Stimulated activated CD8-positive, alpha-beta memory T cell treated with anti-CD3 and anti-CD28 coated beads, Interleukin-4, amount 100 ng/mL, for 48 hours (primary cell): ENCODE measurements around the gene CNDP2.
"Not testable (repeated sequence)": the region's sequence is repeated elsewhere in the genome, so short reads cannot be mapped to it uniquely, and the experiment has no call there.

Source experiments
- DNase-seq: peaks from one replicate; pipeline ENCODE4 v3.0.0-alpha.2; 2020

The CNDP2 gene

GRCh38 chr18:74473976-74474640, 22.1 kb upstream of the CNDP2 start:
- no peak for DNase-seq

DNA sequence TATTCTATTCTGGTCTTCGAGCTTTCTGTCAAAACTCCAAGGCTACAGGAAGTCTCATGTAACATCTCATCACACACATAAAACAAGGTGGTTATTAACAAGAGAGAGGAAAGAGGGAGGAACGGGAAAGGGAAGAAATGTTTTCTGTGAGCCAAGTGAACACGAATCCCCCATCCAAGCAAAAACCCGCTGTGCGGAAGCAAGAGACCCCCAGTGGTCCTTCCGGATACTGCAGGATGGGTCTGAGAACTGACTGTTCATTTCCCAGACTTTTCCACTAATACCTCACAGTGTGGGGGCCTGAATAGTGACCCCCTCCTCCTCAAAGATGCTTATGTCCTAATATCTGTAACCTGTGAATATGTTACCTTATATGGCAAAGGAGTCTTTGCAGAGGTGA, 20.0 kb upstream of the CNDP2 start:
- DNase-seq = no peak

DNA sequence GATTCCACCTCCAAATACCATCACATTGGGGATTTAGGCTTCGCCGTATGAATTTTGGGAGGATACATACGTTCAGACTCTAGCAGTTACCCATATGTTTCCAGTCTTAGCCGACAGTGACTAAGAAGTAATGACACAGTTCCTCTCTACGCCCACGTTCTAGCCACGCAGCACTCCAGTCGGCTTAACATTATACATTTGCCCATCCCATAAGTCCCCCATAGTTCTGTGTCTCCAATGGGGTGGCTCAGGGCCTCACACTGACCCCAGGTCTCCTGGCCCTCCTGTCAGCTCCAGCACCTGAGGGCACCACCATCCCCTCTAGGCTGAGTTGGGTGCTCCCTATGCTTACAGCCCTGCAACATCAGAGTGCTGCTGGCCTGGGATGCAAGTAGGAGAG, 18.4 kb upstream of the CNDP2 start:
- DNase-seq = no peak

GRCh38 chr18:74478316-74478715, 17.8 kb upstream of the CNDP2 start:
- no peak for DNase-seq

DNA sequence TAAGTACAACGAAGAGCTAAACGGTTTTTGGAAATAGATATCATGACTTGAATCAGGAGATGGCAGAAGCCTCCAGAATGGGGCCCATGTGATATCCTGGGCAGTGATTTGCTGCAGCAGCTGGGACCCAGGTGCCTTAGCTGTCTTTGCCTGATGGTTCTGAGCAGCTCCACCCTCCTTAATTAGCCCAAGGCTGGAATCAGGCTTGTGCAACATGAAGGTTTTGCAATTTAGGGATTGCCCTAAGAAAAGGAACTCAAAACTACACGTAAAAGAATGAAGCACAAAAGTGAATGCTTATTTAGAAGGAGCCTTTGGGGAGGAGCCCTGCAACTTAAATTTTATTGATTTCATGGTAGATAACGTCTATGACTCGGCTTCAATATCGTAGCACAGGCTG, 17.3 kb upstream of the CNDP2 start:
- DNase-seq = no peak

- no peak for DNase-seq
These were observed 16.5 kb upstream of the CNDP2 start for GRCh38 chr18:74479486-74480148.

- no peak for DNase-seq
These were observed 16.0 kb upstream of the CNDP2 start for GRCh38 chr18:74480149-74480651.

DNA sequence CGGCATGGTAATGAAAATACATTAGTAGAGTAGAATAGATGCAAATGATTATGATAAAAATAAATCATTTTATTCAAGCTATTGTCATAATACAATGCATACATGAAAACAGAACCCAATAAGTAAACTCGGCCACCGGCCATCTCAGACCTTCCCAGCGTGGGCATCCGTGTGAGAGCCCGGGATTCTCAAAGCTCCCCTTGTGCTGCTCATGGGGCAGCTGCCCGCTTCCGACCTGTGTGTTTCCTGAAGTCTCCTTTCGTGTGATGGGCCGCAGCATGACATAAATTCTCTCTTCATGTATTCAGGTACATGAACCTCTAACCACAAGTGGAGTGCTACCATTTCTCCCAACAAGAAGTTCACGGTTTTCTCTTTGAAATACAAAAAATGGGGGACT, 13.5 kb upstream of the CNDP2 start:
- no peak for DNase-seq

- DNase-seq = no peak
These were observed 9.9 kb upstream of the CNDP2 start for GRCh38 chr18:74486119-74486849.

DNA sequence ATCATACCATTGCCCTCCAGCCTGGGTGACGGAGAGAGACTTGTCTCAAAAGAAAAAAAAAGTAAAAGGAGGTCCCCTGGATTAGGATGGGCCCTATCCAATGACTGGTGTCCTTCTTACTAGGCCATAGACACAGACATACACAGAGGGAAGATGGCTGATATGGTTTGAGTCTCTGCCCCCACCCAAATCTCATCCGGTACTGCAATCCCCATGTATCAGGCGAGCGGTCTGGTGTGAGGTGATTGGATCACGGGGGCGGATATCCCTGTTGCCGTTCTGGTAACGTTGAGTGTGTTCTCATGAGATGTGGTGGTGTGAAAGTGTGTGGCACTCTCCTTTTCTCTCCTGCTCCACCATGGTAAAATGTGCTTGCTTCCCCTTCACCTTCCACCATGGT, 7.8 kb upstream of the CNDP2 start:
- DNase-seq = no peak

- DNase-seq = no peak
These were observed 7.3 kb upstream of the CNDP2 start for GRCh38 chr18:74488864-74489263.

DNA sequence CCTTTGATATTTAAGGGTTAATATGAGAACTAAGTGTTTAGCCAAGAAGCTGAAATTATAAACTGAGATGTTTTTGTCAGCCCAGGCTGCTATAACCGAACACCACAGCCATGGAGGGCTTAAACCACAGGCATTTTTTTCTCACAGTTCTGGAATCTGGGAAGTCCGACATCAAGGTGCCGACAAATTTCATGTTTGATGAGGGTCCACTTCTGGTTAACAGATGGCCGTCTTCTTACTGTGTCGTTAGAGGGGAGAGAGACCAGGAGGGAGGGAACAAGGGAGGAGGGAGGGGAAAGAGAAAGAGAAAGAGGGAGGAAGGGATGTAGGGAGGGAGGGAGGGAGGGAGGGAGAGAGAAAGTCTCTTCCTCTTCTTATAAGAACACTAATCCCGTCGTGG, 6.5 kb upstream of the CNDP2 start:
- no peak for DNase-seq

DNA sequence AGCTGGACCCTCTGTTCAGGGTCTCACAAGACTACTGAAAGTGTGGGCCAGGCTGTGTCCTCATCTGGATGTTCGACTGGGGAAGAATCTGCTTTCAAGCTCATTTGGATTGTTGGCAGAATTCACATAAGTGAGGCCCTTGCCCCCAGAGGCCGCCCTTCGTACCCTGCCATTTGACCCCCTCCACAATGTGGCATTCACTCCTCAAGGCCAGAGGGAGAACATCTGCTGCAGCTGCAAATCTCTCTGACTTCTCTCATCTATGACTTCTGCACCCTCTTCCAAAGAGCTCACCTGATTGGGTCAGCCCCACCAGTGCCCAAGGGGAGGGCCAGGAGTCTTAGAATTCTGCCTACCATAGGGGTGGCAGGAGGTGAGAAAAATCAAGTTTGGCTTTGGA, 3.9 kb upstream of the CNDP2 start:
- no peak for DNase-seq

DNA sequence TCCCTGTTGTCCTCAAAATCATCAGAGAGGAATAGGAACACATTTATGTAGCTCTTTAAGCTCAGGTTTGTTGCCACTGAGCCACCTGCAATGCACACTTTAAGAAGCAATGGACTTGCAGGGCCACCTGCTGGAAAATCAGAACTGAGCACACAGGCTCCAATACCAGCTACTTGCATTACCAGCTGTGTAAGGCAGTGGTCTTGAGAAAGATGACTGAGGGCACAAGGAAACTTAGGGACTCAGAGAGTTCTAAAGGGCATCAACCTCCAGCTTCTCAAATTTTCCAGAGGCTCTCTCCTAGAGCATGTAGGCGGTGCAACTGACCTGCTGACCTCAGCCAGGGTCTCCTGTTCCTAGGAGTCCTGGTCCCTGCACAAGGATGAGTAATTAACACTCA, 2.5 kb upstream of the CNDP2 start:
- peak; percentile 38 for DNase-seq

DNA sequence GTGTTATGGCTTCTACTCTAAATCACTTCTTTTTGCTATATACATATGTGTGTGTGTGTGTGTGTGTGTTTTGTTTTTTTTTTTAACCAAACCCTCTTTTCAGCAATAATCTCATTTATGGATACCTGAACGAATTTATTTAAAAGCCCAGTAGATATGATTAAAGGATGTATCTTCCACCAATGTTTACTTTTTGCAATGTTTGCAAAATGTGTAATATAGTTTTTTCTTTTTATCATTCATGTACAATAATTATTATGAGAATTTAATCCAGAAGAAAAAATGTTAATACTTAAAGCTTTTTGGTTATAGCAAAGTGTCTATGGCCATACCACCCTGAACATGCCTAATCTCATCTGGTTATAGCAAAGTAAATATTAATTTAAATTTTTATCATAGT, 1.6 kb upstream of the CNDP2 start:
- no peak for DNase-seq

GRCh38 chr18:74496508-74497323, 553 bp downstream of the CNDP2 start:
- peak; percentile 57 for DNase-seq

DNA sequence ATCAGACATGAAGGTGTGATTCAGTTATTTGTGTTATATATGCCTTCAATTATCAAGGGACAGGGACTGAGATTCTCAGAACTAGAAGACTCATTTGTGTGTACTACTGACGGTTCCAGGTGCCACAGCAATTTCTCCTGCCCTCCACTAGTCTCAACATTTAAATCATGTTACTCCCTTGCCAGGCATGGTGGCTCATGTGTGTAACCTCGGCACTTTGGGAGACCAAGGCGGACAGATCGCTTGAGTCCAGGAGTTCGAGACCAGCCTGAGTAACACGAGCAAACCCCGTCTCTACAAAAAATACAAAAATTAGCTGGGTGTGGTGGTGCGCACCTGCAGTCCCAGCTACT, 1.1 kb downstream of the CNDP2 start:
- DNase-seq = no peak

GRCh38 chr18:74497778-74498177, 1.6 kb downstream of the CNDP2 start:
- DNase-seq = no peak

- DNase-seq = peak; percentile 86
These were observed 2.8 kb downstream of the CNDP2 start for GRCh38 chr18:74498712-74499627.

- DNase-seq = peak; percentile 57
These were observed 3.5 kb downstream of the CNDP2 start for GRCh38 chr18:74499633-74500032.

GRCh38 chr18:74500372-74500771, 4.2 kb downstream of the CNDP2 start:
- DNase-seq = no peak

- DNase-seq = not testable (repeated sequence)
These were observed 4.6 kb downstream of the CNDP2 start for GRCh38 chr18:74500774-74501173.
